ENCODE data around the gene SLC2A9. TPM values are rescaled to one million over a fixed set of nuclear protein-coding genes. Genes with fewer than 3 reads are reported as not detected.

SLC2A9 gene
- total and polyA plus RNA-seq, 2 donors (not counting 1 experiment from before 2014, with no cell fraction given), result 2.3 to 3.9 TPM

DNA sequence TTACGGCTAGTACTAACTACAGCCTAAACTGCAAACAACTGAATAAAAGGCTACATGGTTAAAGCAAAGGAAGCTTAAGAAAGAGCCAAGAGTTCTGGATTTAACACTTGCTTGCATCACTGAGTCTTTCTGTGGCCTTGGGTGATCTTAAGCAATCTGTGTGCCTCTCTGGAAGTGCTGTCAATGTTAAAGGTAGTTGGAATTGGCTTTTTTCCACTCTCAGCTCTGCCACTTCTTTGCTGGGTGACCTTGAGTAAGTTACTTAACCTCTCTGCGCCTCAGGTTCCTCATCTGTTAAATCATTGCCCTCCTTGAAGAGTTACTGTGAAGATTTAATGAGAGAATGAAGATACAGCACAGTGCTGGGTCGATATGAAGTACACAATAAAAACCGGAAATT lies 15.7 kb downstream of the SLC2A9 start:
- H3K4me2 ChIP-seq (ENCODE audit: extremely low read depth, insufficient read depth, low read length), result no peak overlapping the region
- no peak for TF ChIP-seq EZH2 (IDR thresholded peaks at IDR 0.05; ENCODE audit: low read length, missing control alignments)
- TF ChIP-seq, protein P1, sequence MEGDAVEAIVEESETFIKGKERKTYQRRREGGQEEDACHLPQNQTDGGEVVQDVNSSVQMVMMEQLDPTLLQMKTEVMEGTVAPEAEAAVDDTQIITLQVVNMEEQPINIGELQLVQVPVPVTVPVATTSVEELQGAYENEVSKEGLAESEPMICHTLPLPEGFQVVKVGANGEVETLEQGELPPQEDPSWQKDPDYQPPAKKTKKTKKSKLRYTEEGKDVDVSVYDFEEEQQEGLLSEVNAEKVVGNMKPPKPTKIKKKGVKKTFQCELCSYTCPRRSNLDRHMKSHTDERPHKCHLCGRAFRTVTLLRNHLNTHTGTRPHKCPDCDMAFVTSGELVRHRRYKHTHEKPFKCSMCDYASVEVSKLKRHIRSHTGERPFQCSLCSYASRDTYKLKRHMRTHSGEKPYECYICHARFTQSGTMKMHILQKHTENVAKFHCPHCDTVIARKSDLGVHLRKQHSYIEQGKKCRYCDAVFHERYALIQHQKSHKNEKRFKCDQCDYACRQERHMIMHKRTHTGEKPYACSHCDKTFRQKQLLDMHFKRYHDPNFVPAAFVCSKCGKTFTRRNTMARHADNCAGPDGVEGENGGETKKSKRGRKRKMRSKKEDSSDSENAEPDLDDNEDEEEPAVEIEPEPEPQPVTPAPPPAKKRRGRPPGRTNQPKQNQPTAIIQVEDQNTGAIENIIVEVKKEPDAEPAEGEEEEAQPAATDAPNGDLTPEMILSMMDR (conservative IDR thresholded peaks at IDR 0.05 in 1 of 2, IDR thresholded peaks at IDR 0.05 in 1 of 2; ENCODE audit: low read depth in 1 of 2, low read length in 2 of 2), result no peak

DNA sequence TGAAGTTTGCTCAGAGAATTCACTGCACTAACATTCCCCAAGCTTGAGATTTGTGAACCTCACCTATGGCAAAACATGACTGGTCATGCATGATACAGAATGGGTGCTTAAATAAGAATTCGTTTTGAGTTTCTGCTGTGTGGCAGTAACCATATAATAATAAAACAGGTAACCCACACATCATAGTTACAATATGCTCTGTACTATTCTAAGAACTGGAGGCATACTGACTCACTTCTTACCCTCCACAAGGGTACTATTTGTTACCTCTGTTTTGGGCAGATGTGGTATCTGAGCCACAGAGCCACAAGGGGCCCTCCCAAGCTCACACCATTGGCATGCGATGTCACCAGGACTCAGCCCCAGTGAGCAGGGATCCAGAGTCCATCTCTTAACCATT lies 17.6 kb downstream of the SLC2A9 start:
- TF ChIP-seq, protein P1 (conservative IDR thresholded peaks at IDR 0.05 in 1 of 2, IDR thresholded peaks at IDR 0.05 in 1 of 2; ENCODE audit: low read depth in 1 of 2, low read length in 2 of 2), result no peak
- TF ChIP-seq EZH2 (IDR thresholded peaks at IDR 0.05; ENCODE audit: low read length, missing control alignments), result no peak
- Histone ChIP-seq H3K79me2 (ENCODE audit: control insufficient read depth, insufficient read depth, low read length) (no peaks in the 10 kb centered on the region), H2AFZ (ENCODE audit: low read length) (no peak overlapping the region), H3K4me3 (replicated peaks in 1 of 4; ENCODE audit: control extremely low read depth in 1 of 4, insufficient read depth in 1 of 4, low read depth in 3 of 4, low read length in 4 of 4) (no peak overlapping the region), H3K4me2 (ENCODE audit: extremely low read depth, insufficient read depth, low read length) (no peak overlapping the region), H3K27ac (ENCODE audit: insufficient read depth, low read length) (no peak overlapping the region), H3K9ac (ENCODE audit: insufficient read depth, low read length) (no peak overlapping the region), H3K4me1 (ENCODE audit: control insufficient read depth, extremely low read depth, insufficient read depth, low read length) (no peaks in the 10 kb centered on the region), H4K20me1 (ENCODE audit: control insufficient read depth, extremely low read depth, insufficient read depth, low read length) (no peaks in the 10 kb centered on the region), H3K9me3 (ENCODE audit: control insufficient read depth, insufficient read depth, low read depth, low read length) (no peaks in the 10 kb centered on the region), H3K36me3 (ENCODE audit: control insufficient read depth, insufficient read depth, low read length) (no peaks in the 10 kb centered on the region), H3K27me3 (ENCODE audit: control insufficient read depth, insufficient read depth, low read length) (no peaks in the 10 kb centered on the region)
- no peak for DNase-seq (ENCODE audit: low read depth in 2 of 2)

More for the DNA sequence above, 15.7 kb downstream of the SLC2A9 start:
- no peak overlapping the region for H3K27ac ChIP-seq (ENCODE audit: insufficient read depth, low read length)
- H4K20me1 ChIP-seq (ENCODE audit: control insufficient read depth, extremely low read depth, insufficient read depth, low read length), result no peaks in the 10 kb centered on the region
- H3K27me3 ChIP-seq (ENCODE audit: control insufficient read depth, insufficient read depth, low read length), result no peaks in the 10 kb centered on the region
- no peaks in the 10 kb centered on the region for H3K4me1 ChIP-seq (ENCODE audit: control insufficient read depth, extremely low read depth, insufficient read depth, low read length)
- no peak for DNase-seq (ENCODE audit: low read depth in 2 of 2)
- H3K79me2 ChIP-seq (ENCODE audit: control insufficient read depth, insufficient read depth, low read length), result no peaks in the 10 kb centered on the region
- H3K9me3 ChIP-seq (ENCODE audit: control insufficient read depth, insufficient read depth, low read depth, low read length), result no peaks in the 10 kb centered on the region
- no peak overlapping the region for H3K4me3 ChIP-seq (replicated peaks in 1 of 4; ENCODE audit: control extremely low read depth in 1 of 4, insufficient read depth in 1 of 4, low read depth in 3 of 4, low read length in 4 of 4)
- H3K36me3 ChIP-seq (ENCODE audit: control insufficient read depth, insufficient read depth, low read length), result no peaks in the 10 kb centered on the region
- H3K9ac ChIP-seq (ENCODE audit: insufficient read depth, low read length), result no peak overlapping the region
- H2AFZ ChIP-seq (ENCODE audit: low read length), result no peak overlapping the region

DNA sequence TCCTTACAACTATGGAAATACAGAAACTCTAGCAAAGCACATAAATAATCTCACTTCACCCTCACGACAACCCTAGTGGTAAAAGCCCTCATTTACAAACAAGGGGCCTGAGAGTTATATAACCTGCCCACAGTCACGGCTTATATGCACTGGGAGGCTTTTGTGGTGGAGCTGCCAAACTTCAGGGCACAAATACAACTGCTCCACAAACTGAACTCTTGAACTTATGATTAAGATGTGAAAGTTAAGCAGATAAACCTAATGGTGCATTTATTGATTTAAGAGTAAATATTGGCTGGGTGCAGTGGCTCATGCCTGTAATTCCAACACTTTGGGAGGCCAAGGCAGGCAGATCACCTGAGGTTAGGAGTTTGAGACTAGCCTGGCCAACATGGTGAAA lies 19.0 kb downstream of the SLC2A9 start:
- DNase-seq (ENCODE audit: low read depth in 2 of 2), result no peak
- Histone ChIP-seq H2AFZ (ENCODE audit: low read length) (no peak overlapping the region), H3K9ac (ENCODE audit: insufficient read depth, low read length) (no peak overlapping the region), H4K20me1 (ENCODE audit: control insufficient read depth, extremely low read depth, insufficient read depth, low read length) (no peaks in the 10 kb centered on the region), H3K9me3 (ENCODE audit: control insufficient read depth, insufficient read depth, low read depth, low read length) (no peaks in the 10 kb centered on the region), H3K27me3 (ENCODE audit: control insufficient read depth, insufficient read depth, low read length) (no peaks in the 10 kb centered on the region), H3K27ac (ENCODE audit: insufficient read depth, low read length) (no peak overlapping the region), H3K4me2 (ENCODE audit: extremely low read depth, insufficient read depth, low read length) (no peak overlapping the region), H3K4me3 (replicated peaks in 1 of 4; ENCODE audit: control extremely low read depth in 1 of 4, insufficient read depth in 1 of 4, low read depth in 3 of 4, low read length in 4 of 4) (no peak overlapping the region), H3K79me2 (ENCODE audit: control insufficient read depth, insufficient read depth, low read length) (no peaks in the 10 kb centered on the region), H3K36me3 (ENCODE audit: control insufficient read depth, insufficient read depth, low read length) (no peaks in the 10 kb centered on the region), H3K4me1 (ENCODE audit: control insufficient read depth, extremely low read depth, insufficient read depth, low read length) (no peaks in the 10 kb centered on the region)
- TF ChIP-seq EZH2 (IDR thresholded peaks at IDR 0.05; ENCODE audit: low read length, missing control alignments), result no peak
- TF ChIP-seq, protein P1 (conservative IDR thresholded peaks at IDR 0.05 in 1 of 2, IDR thresholded peaks at IDR 0.05 in 1 of 2; ENCODE audit: low read depth in 1 of 2, low read length in 2 of 2), result no peak
